B cell (primary cell): ENCODE data around the gene THAP9. TPM values are rescaled to one million over a fixed set of nuclear protein-coding genes. Genes with fewer than 3 reads are reported as not detected.

Experiments used
- ATAC-seq: fragments of 200-7000 bp; cut with Tn5 transposase; one replicate; pipeline ENCODE4 v1.10.0; 2021; ENCODE audit warnings: low read depth, mild to moderate bottlenecking, moderate number of reproducible peaks, moderate library complexity
- CTCF ChIA-PET: fragments of 350-600 bp; sonication (Branson Sonifier 250); formaldehyde crosslinking; loops from one replicate; lab custom pipeline; 2021; ENCODE audit warnings: antibody characterized with exemption, inconsistent platforms; lab: Charles Lee
- POLR2A ChIA-PET: fragments of 350-600 bp; sonication (Branson Sonifier 250); formaldehyde crosslinking; loops from one replicate; lab custom pipeline; 2021; ENCODE audit warnings: antibody characterized with exemption; lab: Charles Lee
- DNase-seq: peaks from one replicate; pipeline ENCODE4 v3.0.0; 2013
- H2AFZ ChIP-seq: 2 replicates; pipeline ENCODE4 v1.6.1; 2012; ENCODE audit warnings: mild to moderate bottlenecking, low read depth, low read length; ENCODE audit not compliant: insufficient read depth, poor library complexity, severe bottlenecking
- H3K27ac ChIP-seq, 2 donors: 1 replicate in 1 of 2; 2 replicates in 1 of 2; pipeline ENCODE4 v1.5.1; 2012 to 2013; ENCODE audit warnings: low read length in 2 of 2, mild to moderate bottlenecking in 2 of 2, moderate library complexity in 1 of 2
- H3K27me3 ChIP-seq, 4 experiments: fragments of 200-600 bp in 1 of 4; sonication (generic) in 1 of 4; replicated peaks in 1 of 4; 1 replicate in 2 of 4; 2 replicates in 2 of 4; pipeline versions ENCODE4 v1.6.1 to v1.7.0; 2013 to 2016; ENCODE audit warnings: low read length in 3 of 4, mild to moderate bottlenecking in 2 of 4, mixed read lengths in 1 of 4, moderate library complexity in 1 of 4; ENCODE audit not compliant: insufficient read depth in 4 of 4, control insufficient read depth in 3 of 4; ENCODE audit errors: control extremely low read depth in 1 of 4
- H3K36me3 ChIP-seq, 2 experiments: replicated peaks in 1 of 2; 1 replicate in 1 of 2; 2 replicates in 1 of 2; pipeline versions ENCODE4 v1.6.1 to v1.7.1; 2013; ENCODE audit warnings: low read length in 1 of 2; ENCODE audit not compliant: insufficient read depth in 2 of 2, control insufficient read depth in 1 of 2; ENCODE audit errors: control extremely low read depth in 1 of 2, extremely low read depth in 1 of 2
- H3K4me1 ChIP-seq, 2 donors: fragments of 200-600 bp in 1 of 2; sonication (generic) in 1 of 2; 1 replicate in 1 of 2; 2 replicates in 1 of 2; pipeline versions ENCODE4 v1.5.1 to v1.6.1; 2013 to 2017; ENCODE audit warnings: low read length in 2 of 2; ENCODE audit not compliant: control insufficient read depth in 2 of 2, insufficient read depth in 2 of 2
- H3K4me2 ChIP-seq: replicated peaks from 2 replicates; pipeline ENCODE3; 2012; ENCODE audit warnings: mild to moderate bottlenecking, low read depth, low read length; ENCODE audit not compliant: poor library complexity, severe bottlenecking
- H3K4me3 ChIP-seq, 5 experiments: fragments of 200-600 bp in 1 of 5; sonication (generic) in 1 of 5; 1 replicate in 3 of 5; 2 replicates in 2 of 5; pipeline versions ENCODE4 v1.5.1 to v1.7.0; 2011 to 2016; ENCODE audit warnings: low read length in 4 of 5, mild to moderate bottlenecking in 4 of 5, low read depth in 2 of 5, control low read depth in 1 of 5, moderate library complexity in 1 of 5; ENCODE audit not compliant: insufficient read depth in 1 of 5; ENCODE audit errors: control extremely low read depth in 1 of 5, extremely low read depth in 1 of 5
- H3K79me2 ChIP-seq: fragments of 200-600 bp; sonication (generic); one replicate; pipeline ENCODE4 v1.6.0; 2016; ENCODE audit warnings: low read length; ENCODE audit not compliant: control insufficient read depth, insufficient read depth
- H3K9ac ChIP-seq: fragments of 200-600 bp; sonication (generic); 2 replicates; pipeline ENCODE4 v1.6.1; 2017; ENCODE audit warnings: mild to moderate bottlenecking, low read length, moderate library complexity
- H3K9me3 ChIP-seq, 3 donors: one replicate each; pipeline versions ENCODE4 v1.6.1 to v1.7.1; 2013; ENCODE audit warnings: low read length in 2 of 3; ENCODE audit not compliant: control insufficient read depth in 2 of 3, insufficient read depth in 1 of 3; ENCODE audit errors: control extremely low read depth in 1 of 3
- H4K20me1 ChIP-seq: 2 replicates; pipeline ENCODE4 v1.6.0; 2012; ENCODE audit warnings: mild to moderate bottlenecking, low read length; ENCODE audit not compliant: insufficient read depth, control insufficient read depth, poor library complexity, severe bottlenecking
- H3K27ac Mint-ChIP-seq: one replicate; pipeline ENCODE4 v1.8.0; 2021; ENCODE audit warnings: mixed read lengths
- H3K27me3 Mint-ChIP-seq: one replicate; pipeline ENCODE4 v1.8.0; 2021; ENCODE audit warnings: mixed read lengths
- H3K4me1 Mint-ChIP-seq: one replicate; pipeline ENCODE4 v1.8.0; 2021; ENCODE audit warnings: mixed read lengths
- H3K4me3 Mint-ChIP-seq: one replicate; pipeline ENCODE4 v1.8.0; 2021; ENCODE audit warnings: mixed read lengths
- H3K9me3 Mint-ChIP-seq: one replicate; pipeline ENCODE4 v1.8.0; 2022; ENCODE audit warnings: mixed read lengths; ENCODE audit not compliant: insufficient read depth
- CTCF ChIP-seq: fragments of 200-600 bp; IDR thresholded peaks from one replicate; pipeline ENCODE4 v1.8.0; 2022; ENCODE audit warnings: antibody characterized with exemption, mild to moderate bottlenecking
- EZH2 ChIP-seq: IDR thresholded peaks from 2 replicates; pipeline ENCODE4 v1.6.1; 2012; ENCODE audit warnings: borderline replicate concordance, low read depth, mild to moderate bottlenecking, moderate library complexity, low read length; ENCODE audit not compliant: insufficient read depth, poor library complexity, severe bottlenecking
- WGBS: methylation state at CpG from one replicate; pipeline ENCODE4 v1.1.5; 2013; ENCODE audit warnings: missing lambda C conversion rate; ENCODE audit not compliant: insufficient coverage; 5-methylcytosine and 5-hydroxymethylcytosine counted together
- intact Hi-C: fragments of 100-400 bp; cut with micrococcal nuclease; formaldehyde crosslinking; loops from one replicate; pipeline ENCODE4 v1.10.0; 2022
- polyA plus RNA-seq: library from polyadenylated mRNA; depleted of rRNA; stranded (reverse); fragments of >200 nt; gene quantifications from 2 replicates; pipeline ENCODE4 v1.2.3, GENCODE V29; 2012
- total RNA-seq, 2 donors: library from RNA; stranded (reverse); fragments of 120-200 nt in 1 of 2; gene quantifications; 1 replicate in 1 of 2; 2 replicates in 1 of 2; pipeline versions ENCODE4 v1.2.3 to v1.2.4, GENCODE V29; 2013 to 2022

THAP9 gene
- total and polyA plus RNA-seq, 2 donors (not counting 1 experiment from before 2014, with no cell fraction given): 2.0 to 6.8 TPM

DNA sequence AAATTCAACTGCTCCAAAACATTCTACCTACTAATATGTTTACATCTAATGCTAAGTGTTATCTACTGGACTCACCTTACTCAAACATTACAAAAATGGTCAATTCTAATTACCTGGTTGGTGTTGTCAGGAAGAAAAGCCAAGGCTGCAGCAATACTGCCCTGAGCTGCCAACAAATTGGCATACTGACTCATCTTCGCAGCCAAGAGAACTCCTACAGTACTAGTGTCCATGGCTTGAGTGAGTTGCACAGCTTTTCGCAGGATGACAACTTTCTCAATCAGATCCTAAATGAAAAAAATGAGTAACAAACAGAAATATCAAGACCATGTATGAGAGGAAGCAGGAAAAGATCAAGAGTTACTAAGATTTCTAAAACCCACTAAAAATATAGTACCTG, 49.2 kb upstream of the THAP9 start:
- Mint-ChIP-seq H3K27ac (no peak overlapping the region), H3K27me3 (no peaks in the 10 kb centered on the region), H3K4me3 (no peak overlapping the region), H3K9me3 (no peaks in the 10 kb centered on the region), H3K4me1 (no peaks in the 10 kb centered on the region)
- Histone ChIP-seq H3K4me3 (no peak overlapping the region), H3K79me2 (no peaks in the 10 kb centered on the region), H3K36me3 (peaks cover 2 to 65% of the 10 kb centered on the region in 2 experiments), H3K4me1 (no peaks in the 10 kb centered on the region), H3K9ac (no peak overlapping the region), H4K20me1 (no peaks in the 10 kb centered on the region), H3K4me2 (no peak overlapping the region), H3K27ac (no peak overlapping the region), H2AFZ (no peak overlapping the region), H3K9me3 (no peaks in the 10 kb centered on the region), H3K27me3 (no peaks in the 10 kb centered on the region)
- ChIA-PET CTCF (interaction anchor here (2.4 kb wide), 1 partner anchor 8 kb away, joined by 7 read pairs; no protein-coding TSS in a partner anchor), POLR2A (interaction anchor here (0.6 kb wide), 1 partner anchor 444 kb away, joined by 7 read pairs; no protein-coding TSS in a partner anchor)
- TF ChIP-seq EZH2 (no peak), CTCF (no peak)
- ATAC-seq: no peak
- intact Hi-C loops: no loop called here
- no CpG with 5 or more reads among the region's 2 CpGs for WGBS
- no peak for DNase-seq

- Mint-ChIP-seq H3K27ac (no peak overlapping the region), H3K4me3 (no peak overlapping the region), H3K27me3 (no peaks in the 10 kb centered on the region), H3K4me1 (no peaks in the 10 kb centered on the region), H3K9me3 (no peaks in the 10 kb centered on the region)
- Histone ChIP-seq H3K4me1 (no peaks in the 10 kb centered on the region), H3K4me3 (no peak overlapping the region), H3K27ac (no peak overlapping the region), H3K79me2 (no peaks in the 10 kb centered on the region), H3K4me2 (no peak overlapping the region), H3K27me3 (no peaks in the 10 kb centered on the region), H3K9me3 (no peaks in the 10 kb centered on the region), H3K9ac (no peak overlapping the region), H3K36me3 (peaks cover 3 to 69% of the 10 kb centered on the region in 2 experiments), H4K20me1 (no peaks in the 10 kb centered on the region), H2AFZ (no peak overlapping the region)
- ATAC-seq (no peak), DNase-seq (peak; percentile 25)
- intact Hi-C loops: no loop called here
- WGBS: 100% methylated on average over 1 of the region's 1 CpG
- ChIA-PET CTCF (interaction anchor here (0.8 to 2.4 kb wide), 3 partner anchors 9 to 428 kb away, joined by 3 to 7 read pairs (median 3); no protein-coding TSS in a partner anchor), POLR2A (interaction anchor here (0.6 kb wide), 1 partner anchor 445 kb away, joined by 7 read pairs; no protein-coding TSS in a partner anchor)
- peak; percentile 56 for TF ChIP-seq CTCF
- TF ChIP-seq EZH2: no peak
Measured at GRCh38 chr4:82851885-82852750, 48.4 kb upstream of the THAP9 start.
